ENCODE data around the gene MAGEA1. TPM values are rescaled to one million over a fixed set of nuclear protein-coding genes. Genes with fewer than 3 reads are reported as not detected.
"Not testable (repeated sequence)": the region's sequence is repeated elsewhere in the genome, so short reads cannot be mapped to it uniquely, and the experiment has no call there.

MAGEA1 gene
- total RNA-seq: not detected in 2 replicates

DNA sequence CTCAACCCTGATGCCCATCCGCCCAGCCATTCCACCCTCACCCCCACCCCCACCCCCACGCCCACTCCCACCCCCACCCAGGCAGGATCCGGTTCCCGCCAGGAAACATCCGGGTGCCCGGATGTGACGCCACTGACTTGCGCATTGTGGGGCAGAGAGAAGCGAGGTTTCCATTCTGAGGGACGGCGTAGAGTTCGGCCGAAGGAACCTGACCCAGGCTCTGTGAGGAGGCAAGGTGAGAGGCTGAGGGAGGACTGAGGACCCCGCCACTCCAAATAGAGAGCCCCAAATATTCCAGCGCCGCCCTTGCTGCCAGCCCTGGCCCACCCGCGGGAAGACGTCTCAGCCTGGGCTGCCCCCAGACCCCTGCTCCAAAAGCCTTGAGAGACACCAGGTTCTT is at the start of gene MAGEA1:
Gene MAGEA1, plus strand, starts transcription at position 154 of the 400 bp plus-strand sequence. CDS start 3,106 bp downstream, outside the sequence.
- H3K4me3 ChIP-seq (ENCODE audit: low read depth, low read length): no peak within 1 kb of the TSS
- no peak for TF ChIP-seq CTCF (IDR thresholded peaks at IDR 0.05; ENCODE audit: insufficient read depth, low read depth, low read length)
- DNase-seq (ENCODE audit: low read depth): no peak

DNA sequence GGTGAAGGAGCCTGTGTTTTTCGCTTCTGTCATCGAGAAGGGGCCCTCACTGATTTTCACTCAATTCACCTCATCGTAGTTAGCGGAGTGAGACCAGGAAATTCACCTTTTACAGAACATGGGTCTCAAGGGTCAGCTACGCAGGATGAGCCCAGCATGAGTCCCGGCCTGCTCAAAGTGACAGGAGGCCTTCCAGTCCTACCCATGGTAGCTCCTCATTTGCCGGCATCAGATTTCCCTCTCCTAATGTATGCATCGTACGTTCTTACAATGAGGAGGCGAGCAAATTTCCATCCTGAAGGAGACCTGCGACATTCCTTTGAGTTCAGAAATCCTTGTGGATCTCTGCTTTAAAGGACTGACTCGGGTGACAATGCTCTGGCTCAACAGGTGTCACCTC is 46.2 kb upstream of the MAGEA1 start:
- not testable (repeated sequence) for H3K4me3 ChIP-seq (ENCODE audit: low read depth, low read length); DNase-seq (ENCODE audit: low read depth)

GRCh38 chrX:153139074-153139473 is 40.0 kb upstream of the MAGEA1 start:
- DNase-seq (ENCODE audit: low read depth): not testable (repeated sequence)

GRCh38 chrX:153146288-153146687 is 32.8 kb upstream of the MAGEA1 start:
- DNase-seq (ENCODE audit: low read depth); H3K4me3 ChIP-seq (ENCODE audit: low read depth, low read length): not testable (repeated sequence)

More at GRCh38 chrX:153139074-153139473, 40.0 kb upstream of the MAGEA1 start:
- not testable (repeated sequence) for H3K4me3 ChIP-seq (ENCODE audit: low read depth, low read length)

- H3K4me3 ChIP-seq (ENCODE audit: low read depth, low read length): no peak overlapping the region
- DNase-seq (ENCODE audit: low read depth): no peak
- TF ChIP-seq CTCF (IDR thresholded peaks at IDR 0.05; ENCODE audit: insufficient read depth, low read depth, low read length): no peak
Observed at GRCh38 chrX:153153516-153153915, 25.6 kb upstream of the MAGEA1 start.

DNA sequence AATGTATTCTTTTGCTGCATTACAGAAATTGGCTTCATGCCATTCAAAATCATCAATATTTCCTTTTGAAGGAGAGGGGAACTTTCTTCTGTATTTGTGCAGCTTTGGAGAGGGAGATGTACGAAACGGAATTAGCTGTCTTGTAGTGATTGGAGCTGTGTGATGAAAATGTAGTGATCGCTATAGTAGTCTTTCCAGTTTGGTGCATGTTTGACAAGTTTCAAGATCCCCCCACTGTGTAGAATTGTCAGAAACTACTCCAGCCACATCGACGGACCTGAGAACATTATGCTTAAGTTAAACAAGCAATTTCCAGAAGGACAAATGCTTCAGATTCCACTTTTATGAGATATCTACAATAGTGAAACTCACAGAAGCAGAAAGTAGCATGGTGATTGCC is 21.6 kb upstream of the MAGEA1 start:
- H3K4me3 ChIP-seq (ENCODE audit: low read depth, low read length): no peak overlapping the region
- TF ChIP-seq CTCF (IDR thresholded peaks at IDR 0.05; ENCODE audit: insufficient read depth, low read depth, low read length): no peak
- no peak for DNase-seq (ENCODE audit: low read depth)

- no peak for DNase-seq (ENCODE audit: low read depth)
- H3K4me3 ChIP-seq (ENCODE audit: low read depth, low read length): no peak overlapping the region
- no peak for TF ChIP-seq CTCF (IDR thresholded peaks at IDR 0.05; ENCODE audit: insufficient read depth, low read depth, low read length)
Observed at GRCh38 chrX:153158319-153158718, 20.8 kb upstream of the MAGEA1 start.

DNA sequence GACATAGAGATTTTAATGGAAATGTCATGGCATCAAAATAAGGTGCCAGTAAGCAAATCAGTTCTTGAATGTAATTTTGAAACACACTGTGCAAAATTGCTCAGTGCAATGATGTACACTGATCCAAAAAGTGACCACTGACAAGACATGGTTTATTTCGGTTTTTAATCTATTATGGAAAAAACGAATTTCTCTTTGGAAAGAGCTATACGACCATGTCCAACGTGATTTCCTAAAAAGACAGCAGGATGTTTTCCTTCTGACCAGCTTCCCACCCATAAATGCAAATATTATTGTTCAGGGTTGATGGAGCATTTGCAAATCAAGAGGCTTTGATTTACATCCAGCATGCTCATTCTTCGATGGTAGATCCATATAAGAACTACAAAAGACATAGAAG is 17.1 kb upstream of the MAGEA1 start:
- TF ChIP-seq CTCF (IDR thresholded peaks at IDR 0.05; ENCODE audit: insufficient read depth, low read depth, low read length): no peak
- no peak overlapping the region for H3K4me3 ChIP-seq (ENCODE audit: low read depth, low read length)
- DNase-seq (ENCODE audit: low read depth): no peak

DNA sequence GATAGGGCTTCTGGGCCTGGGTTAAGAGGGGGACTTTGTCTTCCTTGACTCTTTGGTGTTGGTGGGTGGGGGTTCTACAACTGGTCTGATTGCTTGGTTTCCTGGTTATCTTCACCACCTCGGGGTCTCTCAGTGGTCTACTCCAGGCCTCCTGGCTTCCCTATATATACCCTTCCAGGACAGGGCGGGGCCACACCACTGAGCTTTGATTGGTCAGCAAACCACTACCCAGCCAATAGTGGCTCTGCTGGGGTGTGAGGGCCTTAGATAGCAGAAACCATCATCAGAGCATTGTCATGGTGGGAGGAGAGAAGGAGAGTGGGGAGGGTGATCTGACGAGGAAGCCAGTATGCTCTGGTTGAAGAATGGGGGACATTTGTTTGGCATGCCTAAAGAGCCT is 14.4 kb upstream of the MAGEA1 start:
- DNase-seq (ENCODE audit: low read depth): no peak
- H3K4me3 ChIP-seq (ENCODE audit: low read depth, low read length): no peak overlapping the region
- TF ChIP-seq CTCF (IDR thresholded peaks at IDR 0.05; ENCODE audit: insufficient read depth, low read depth, low read length): no peak

DNA sequence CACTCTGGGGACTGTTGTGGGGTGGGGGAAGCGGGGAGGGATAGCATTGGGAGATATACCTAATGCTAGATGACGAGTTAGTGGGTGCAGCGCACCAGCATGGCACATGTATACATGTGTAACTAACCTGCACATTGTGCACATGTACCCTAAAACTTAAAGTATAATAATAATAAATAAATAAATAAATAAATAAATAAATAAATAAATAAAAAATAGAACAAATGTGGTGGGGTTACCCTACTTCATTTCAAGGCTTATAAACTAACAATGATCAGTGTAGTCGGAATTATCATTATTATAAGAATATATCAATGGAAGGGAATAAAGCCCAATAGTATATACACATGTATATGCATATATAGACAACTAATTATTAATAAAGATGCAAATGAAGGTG is 10.7 kb upstream of the MAGEA1 start:
- not testable (repeated sequence) for DNase-seq (ENCODE audit: low read depth); H3K4me3 ChIP-seq (ENCODE audit: low read depth, low read length)

Measured in fibroblast of villous mesenchyme (primary cell).